HG02852 (cell line): ENCODE results near the gene FAM131A.
"Not testable (repeated sequence)": the region's sequence is repeated elsewhere in the genome, so short reads cannot be mapped to it uniquely, and the experiment has no call there.

Source experiments
- ATAC-seq: cut with Tn5 transposase; IDR thresholded peaks from one replicate; pipeline ENCODE4 v1.9.1; 2021; ENCODE audit warnings: mild to moderate bottlenecking, moderate library complexity; ENCODE audit not compliant: unreplicated experiment

The FAM131A gene

GRCh38 chr3:184339451-184340135 is 2.2 kb downstream of the FAM131A start:
- not testable (repeated sequence) for ATAC-seq

GRCh38 chr3:184341925-184342324 is 4.5 kb downstream of the FAM131A start:
- no peak for ATAC-seq

GRCh38 chr3:184343200-184343876 is 5.9 kb downstream of the FAM131A start:
- no peak for ATAC-seq

- no peak for ATAC-seq
Observed at GRCh38 chr3:184344579-184345316, 7.3 kb downstream of the FAM131A start.

GRCh38 chr3:184345317-184346144 is 8.1 kb downstream of the FAM131A start:
- ATAC-seq = no peak

GRCh38 chr3:184346480-184347190 is 9.2 kb downstream of the FAM131A start:
- ATAC-seq = no peak

- no peak for ATAC-seq
Observed at GRCh38 chr3:184347321-184348056, 10.1 kb downstream of the FAM131A start.

- no peak for ATAC-seq
Observed at GRCh38 chr3:184348057-184348382, 10.6 kb downstream of the FAM131A start.

GRCh38 chr3:184349563-184350470 is 12.4 kb downstream of the FAM131A start:
- ATAC-seq = no peak

- no peak for ATAC-seq
Observed at GRCh38 chr3:184350618-184351017, 13.2 kb downstream of the FAM131A start.

GRCh38 chr3:184351511-184352148 is 14.2 kb downstream of the FAM131A start:
- ATAC-seq = no peak

GRCh38 chr3:184352149-184352785 is 14.9 kb downstream of the FAM131A start:
- ATAC-seq = no peak

- no peak for ATAC-seq
Observed at GRCh38 chr3:184352897-184353545, 15.6 kb downstream of the FAM131A start.

GRCh38 chr3:184353546-184353941 is 16.1 kb downstream of the FAM131A start:
- no peak for ATAC-seq

- ATAC-seq = no peak
Observed at GRCh38 chr3:184354121-184354728, 16.8 kb downstream of the FAM131A start.

- no peak for ATAC-seq
Observed at GRCh38 chr3:184354754-184355153, 17.4 kb downstream of the FAM131A start.
